SK-N-SH (cell line): ENCODE results near the gene NUP42. TPM values are rescaled to one million over a fixed set of nuclear protein-coding genes. Genes with fewer than 3 reads are reported as not detected.

Experiments used
- CTCF ChIA-PET: fragments of 300-600, 350-600 bp; formaldehyde crosslinking; extraction: SDS; loops from one replicate; lab custom pipeline; 2021; lab: Yijun Ruan, JAX
- POLR2A ChIA-PET: fragments of 350-600 bp; sonication (Branson Sonifier 250); formaldehyde crosslinking; extraction: SDS; loops from one replicate; lab custom pipeline; 2020; ENCODE audit warnings: antibody characterized with exemption, inconsistent platforms; lab: Yijun Ruan, JAX
- DNase-seq: peaks from one replicate; pipeline ENCODE4 v3.0.0; 2012
- H2AFZ ChIP-seq: fragments of 200-600 bp; sonication (generic); 2 replicates; pipeline ENCODE4 v1.8.1; 2016; ENCODE audit warnings: antibody characterized with exemption, mild to moderate bottlenecking, low read depth
- H3F3A ChIP-seq: fragments of 200-600 bp; sonication (generic); replicated peaks from 2 replicates; pipeline ENCODE3; 2016; ENCODE audit warnings: antibody characterized with exemption, mild to moderate bottlenecking; ENCODE audit not compliant: insufficient read depth
- H3K27ac ChIP-seq, 2 experiments: fragments of 200-500 bp in 1 of 2; fragments of 200-600 bp in 1 of 2; sonication (Bioruptor generic) in 1 of 2; sonication (generic), shearing (Covaris generic) in 1 of 2; 2 replicates each; pipeline versions ENCODE4 v1.5.1 to v1.6.1; 2014 to 2016; ENCODE audit warnings: low read depth in 2 of 2, inconsistent platforms in 1 of 2, low read length in 1 of 2, mild to moderate bottlenecking in 1 of 2, mixed read lengths in 1 of 2
- H3K27me3 ChIP-seq: fragments of 200-600 bp; sonication (generic), shearing (Covaris generic); 2 replicates; pipeline ENCODE4 v1.6.1; 2016; ENCODE audit warnings: mixed run types; ENCODE audit not compliant: insufficient read depth
- H3K36me3 ChIP-seq, 2 experiments: fragments of 200-500 bp in 1 of 2; fragments of 200-600 bp in 1 of 2; sonication (Bioruptor generic) in 1 of 2; sonication (generic) in 1 of 2; replicated peaks in 1 of 2; 2 replicates each; pipeline versions ENCODE3 to v1.5.1; 2014 to 2016; ENCODE audit warnings: low read length in 1 of 2, mild to moderate bottlenecking in 1 of 2; ENCODE audit not compliant: insufficient read depth in 2 of 2, control insufficient read depth in 1 of 2
- H3K4me1 ChIP-seq, 2 experiments: fragments of 200-500 bp in 1 of 2; fragments of 200-600 bp in 1 of 2; sonication (Bioruptor generic) in 1 of 2; sonication (generic), shearing (Covaris generic) in 1 of 2; 2 replicates each; pipeline versions ENCODE4 v1.5.1 to v1.6.1; 2014 to 2016; ENCODE audit warnings: low read depth in 1 of 2, low read length in 1 of 2, mixed run types in 1 of 2; ENCODE audit not compliant: insufficient read depth in 2 of 2, control insufficient read depth in 1 of 2
- H3K4me2 ChIP-seq: fragments of 200-600 bp; sonication (generic), shearing (Covaris generic); 2 replicates; pipeline ENCODE4 v1.6.1; 2017; ENCODE audit warnings: mixed run types
- H3K4me3 ChIP-seq, 2 experiments: fragments of 200-500 bp in 1 of 2; fragments of 200-600 bp in 1 of 2; sonication (Bioruptor generic) in 1 of 2; sonication (generic), shearing (Covaris generic) in 1 of 2; 2 replicates each; pipeline versions ENCODE4 v1.5.1 to v1.8.1; 2014 to 2016; ENCODE audit warnings: low read depth in 2 of 2, inconsistent platforms in 1 of 2, low read length in 1 of 2, mild to moderate bottlenecking in 1 of 2, mixed read lengths in 1 of 2, moderate library complexity in 1 of 2
- H3K79me2 ChIP-seq: fragments of 200-600 bp; sonication (generic); 2 replicates; pipeline ENCODE4 v1.8.1; 2017; ENCODE audit warnings: mild to moderate bottlenecking; ENCODE audit not compliant: insufficient read depth
- H3K9ac ChIP-seq: fragments of 200-600 bp; sonication (generic); 2 replicates; pipeline ENCODE4 v1.6.1; 2017; ENCODE audit warnings: mixed run types
- H3K9me2 ChIP-seq: fragments of 200-600 bp; sonication (generic); 2 replicates; pipeline ENCODE4 v1.6.1; 2017; ENCODE audit warnings: mixed run types
- H3K9me3 ChIP-seq: fragments of 200-600 bp; sonication (generic); 2 replicates; pipeline ENCODE4 v1.6.1; 2017; ENCODE audit warnings: mixed run types, mild to moderate bottlenecking, moderate library complexity
- H4K20me1 ChIP-seq: fragments of 200-600 bp; sonication (generic); 2 replicates; pipeline ENCODE4 v1.6.1; 2017; ENCODE audit warnings: mild to moderate bottlenecking, mixed run types; ENCODE audit not compliant: insufficient read depth
- ELF1 ChIP-seq: IDR thresholded peaks from 2 replicates; pipeline ENCODE4 v1.4.0; 2012
- EP300 ChIP-seq, 2 experiments: IDR thresholded peaks; 2 replicates each; pipeline versions ENCODE4 v1.4.0 to v1.6.1; 2012; ENCODE audit warnings: borderline replicate concordance in 1 of 2, low read depth in 1 of 2, low read length in 1 of 2
- GATA2 ChIP-seq: sonication (generic); formaldehyde crosslinking; IDR thresholded peaks from 2 replicates; pipeline ENCODE4 v1.5.0; 2020; ENCODE audit warnings: mild to moderate bottlenecking, missing genetic modification reagents
- JUND ChIP-seq: IDR thresholded peaks from 2 replicates; pipeline ENCODE4 v1.4.0; 2012
- MAX ChIP-seq: IDR thresholded peaks from 2 replicates; pipeline ENCODE4 v1.4.0; 2012; ENCODE audit warnings: low read depth
- NRF1 ChIP-seq: IDR thresholded peaks from 2 replicates; pipeline ENCODE4 v1.6.1; 2012; ENCODE audit warnings: low read depth, mild to moderate bottlenecking, low read length
- REST ChIP-seq: IDR thresholded peaks from 2 replicates; pipeline ENCODE4 v1.6.1; 2012; ENCODE audit warnings: mild to moderate bottlenecking, low read depth, low read length, moderate library complexity
- RXRA ChIP-seq: IDR thresholded peaks from 2 replicates; pipeline ENCODE4 v1.4.0; 2012; ENCODE audit warnings: low read depth, mild to moderate bottlenecking, borderline replicate concordance
- WGBS: methylation state at CpG from one replicate; pipeline ENCODE4 v1.1.6; 2017; ENCODE audit warnings: low lambda C conversion rate; 5-methylcytosine and 5-hydroxymethylcytosine counted together
- polyA plus RNA-seq, 3 experiments: library from polyadenylated mRNA; depleted of rRNA; stranded (reverse); fragments of >200 nt; gene quantifications; 2 replicates each; pipeline ENCODE4 v1.2.3, GENCODE V29; 2012

Gene NUP42
- polyA plus RNA-seq, 1 of the 3 experiments (the other 2 are of a cell fraction): 22.7 TPM

- Histone ChIP-seq H2AFZ (no peak overlapping the region), H3K27me3 (no peaks in the 10 kb centered on the region), H3K4me1 (peaks cover 0 to 8% of the 10 kb centered on the region in 2 experiments; a peak in 1 of 4 replicates), H4K20me1 (no peaks in the 10 kb centered on the region), H3K4me3 (no peak overlapping the region), H3K9me3 (no peaks in the 10 kb centered on the region), H3K4me2 (no peak overlapping the region), H3K27ac (no peak overlapping the region), H3K36me3 (no peaks in the 10 kb centered on the region), H3F3A (no peaks in the 10 kb centered on the region), H3K79me2 (no peaks in the 10 kb centered on the region), H3K9ac (no peak overlapping the region), H3K9me2 (no peaks in the 10 kb centered on the region)
- DNase-seq: no peak
- ChIA-PET POLR2A (no interaction called here), CTCF (interaction anchor here (0.7 to 1.4 kb wide), 4 partner anchors 26 to 59 kb away, joined by 3 to 5 read pairs (median 4); no protein-coding TSS in a partner anchor)
- WGBS: 94% methylated on average over 11 of the region's 11 CpGs
- TF ChIP-seq MAX: no peak
- TF ChIP-seq JUND: no peak
- TF ChIP-seq ELF1: no peak
- TF ChIP-seq NRF1: no peak
Measured at GRCh38 chr7:23213755-23214154, 31.9 kb downstream of the NUP42 start.

- no peak overlapping the region for H3K9ac ChIP-seq
- no peaks in the 10 kb centered on the region for H3K79me2 ChIP-seq
- H3K4me3 ChIP-seq: no peak overlapping the region
- no peaks in the 10 kb centered on the region for H3K36me3 ChIP-seq
- H2AFZ ChIP-seq: no peak overlapping the region
- ChIA-PET POLR2A (interaction anchor here (0.9 kb wide), 1 partner anchor 109 kb away, joined by 3 read pairs; the partner anchor contains the start of gene KLHL7), CTCF (interaction anchor here (0.7 to 2.0 kb wide), 9 partner anchors 12 to 332 kb away, joined by 3 to 6 read pairs (median 4); no protein-coding TSS in a partner anchor)
- no peak overlapping the region for H3K27ac ChIP-seq
- H3F3A ChIP-seq: no peaks in the 10 kb centered on the region
- no peak overlapping the region for H3K4me2 ChIP-seq
- WGBS: 20% methylated on average over 5 of the region's 5 CpGs
- H3K9me2 ChIP-seq: no peaks in the 10 kb centered on the region
- TF ChIP-seq RXRA: no peak
- no peak for TF ChIP-seq REST
- TF ChIP-seq EP300 (IDR thresholded peaks at IDR 0.05; ENCODE audit: borderline replicate concordance in 1 of 2, low read depth in 1 of 2, low read length in 1 of 2): peak in 1 of 2 experiments; percentile 62; a peak in 2 of 4 replicates
- peak; percentile 97 for TF ChIP-seq GATA2 (CRISPR knock-in tag)
- DNase-seq: peak; percentile 57
- H4K20me1 ChIP-seq: no peaks in the 10 kb centered on the region
- H3K27me3 ChIP-seq: no peaks in the 10 kb centered on the region
- no peaks in the 10 kb centered on the region for H3K9me3 ChIP-seq
- H3K4me1 ChIP-seq: peaks cover 0 to 8% of the 10 kb centered on the region in 2 experiments; a peak in 1 of 4 replicates
Measured at GRCh38 chr7:23214423-23214822, 32.6 kb downstream of the NUP42 start.
